WTC11 (cell line): ENCODE measurements around the gene COMTD1. TPM values are rescaled to one million over a fixed set of nuclear protein-coding genes. Genes with fewer than 3 reads are reported as not detected.

Experiments
- ATAC-seq: fragments of 200-7000 bp; cut with Tn5 transposase; 2 replicates; pipeline ENCODE4 v1.10.0; 2021; ENCODE audit warnings: mild to moderate bottlenecking, moderate library complexity
- CTCF ChIA-PET: fragments of 300-600 bp; sonication (Branson Sonifier 250); formaldehyde crosslinking; loops from one replicate; lab custom pipeline; 2021; ENCODE audit warnings: antibody characterized with exemption; lab: Charles Lee
- POLR2A ChIA-PET: fragments of 350-600 bp; sonication (Branson Sonifier 250); formaldehyde crosslinking; loops from one replicate; lab custom pipeline; 2021; ENCODE audit warnings: antibody characterized with exemption; lab: Charles Lee
- DNase-seq: peaks from one replicate; pipeline ENCODE4 v3.0.0; 2021; ENCODE audit warnings: low spot score
- H3K27ac Mint-ChIP-seq: 2 replicates; pipeline ENCODE4 v1.8.0; 2021; ENCODE audit warnings: mixed read lengths
- H3K27me3 Mint-ChIP-seq: 2 replicates; pipeline ENCODE4 v1.8.0; 2021; ENCODE audit warnings: low read depth, mild to moderate bottlenecking, moderate library complexity, mixed read lengths
- H3K36me3 Mint-ChIP-seq: 2 replicates; pipeline ENCODE4 v1.8.0; 2021; ENCODE audit warnings: mixed read lengths
- H3K4me1 Mint-ChIP-seq: 2 replicates; pipeline ENCODE4 v1.8.0; 2022; ENCODE audit warnings: mixed read lengths
- H3K4me3 Mint-ChIP-seq: 2 replicates; pipeline ENCODE4 v1.8.0; 2021; ENCODE audit warnings: mild to moderate bottlenecking, moderate library complexity, mixed read lengths
- H3K9me3 Mint-ChIP-seq: 2 replicates; pipeline ENCODE4 v1.8.0; 2021; ENCODE audit warnings: mixed read lengths
- CBFB ChIP-seq: sonication (generic); formaldehyde crosslinking; IDR thresholded peaks from 2 replicates; pipeline ENCODE4 v1.8.1; 2022; ENCODE audit warnings: mild to moderate bottlenecking, low read depth, missing genetic modification reagents
- EMX1 ChIP-seq: fragments of 250-450 bp; sonication (Bioruptor Pico); IDR thresholded peaks from 2 replicates; pipeline ENCODE4 v1.8.0; 2021; ENCODE audit warnings: mild to moderate bottlenecking
- GRHL2 ChIP-seq: fragments of 250-450 bp; sonication (Bioruptor Pico); IDR thresholded peaks from 2 replicates; pipeline ENCODE4 v1.8.0; 2022; ENCODE audit warnings: mild to moderate bottlenecking, moderate library complexity; ENCODE audit not compliant: insufficient replicate concordance, severe bottlenecking
- GTF2I ChIP-seq: fragments of 250-450 bp; sonication (Bioruptor Pico); conservative IDR thresholded peaks from 2 replicates; pipeline ENCODE4 v1.4.0; 2021; ENCODE audit warnings: mild to moderate bottlenecking
- HMGA2 ChIP-seq: fragments of 250-450 bp; sonication (Bioruptor Pico); IDR thresholded peaks from 2 replicates; pipeline ENCODE4 v1.4.0; 2021; ENCODE audit warnings: mild to moderate bottlenecking, moderate library complexity
- MLX ChIP-seq: sonication (generic); formaldehyde crosslinking; IDR thresholded peaks from 2 replicates; pipeline ENCODE4 v1.8.1; 2023; ENCODE audit warnings: mild to moderate bottlenecking, missing genetic modification reagents, moderate library complexity
- MXD4 ChIP-seq: fragments of 250-450 bp; sonication (Bioruptor Pico); IDR thresholded peaks from 2 replicates; pipeline ENCODE4 v1.8.0; 2021; ENCODE audit warnings: mild to moderate bottlenecking, moderate library complexity, borderline replicate concordance
- NFATC4 ChIP-seq: fragments of 250-450 bp; sonication (Bioruptor Pico); IDR thresholded peaks from 2 replicates; pipeline ENCODE4 v1.9.0; 2021; ENCODE audit warnings: mild to moderate bottlenecking
- NFYB ChIP-seq: sonication (generic); formaldehyde crosslinking; conservative IDR thresholded peaks from 2 replicates; pipeline ENCODE4 v1.8.0; 2022; ENCODE audit warnings: low read depth, missing genetic modification reagents
- NR2C2 ChIP-seq: sonication (generic); formaldehyde crosslinking; IDR thresholded peaks from 2 replicates; pipeline ENCODE4 v1.8.0; 2022; ENCODE audit warnings: mild to moderate bottlenecking, missing genetic modification reagents
- OVOL2 ChIP-seq: fragments of 250-450 bp; sonication (Bioruptor Pico); IDR thresholded peaks from 2 replicates; pipeline ENCODE4 v1.9.0; 2021; ENCODE audit warnings: mild to moderate bottlenecking, borderline replicate concordance
- RORB ChIP-seq: fragments of 250-450 bp; sonication (Bioruptor Pico); IDR thresholded peaks from 2 replicates; pipeline ENCODE4 v1.9.0; 2021; ENCODE audit warnings: mild to moderate bottlenecking
- TCF7 ChIP-seq: sonication (generic); formaldehyde crosslinking; IDR thresholded peaks from 2 replicates; pipeline ENCODE4 v1.8.0; 2022; ENCODE audit warnings: mild to moderate bottlenecking, low read depth, missing genetic modification reagents, moderate library complexity
- TEAD1 ChIP-seq: sonication (generic); formaldehyde crosslinking; IDR thresholded peaks from 2 replicates; pipeline ENCODE4 v1.8.0; 2022; ENCODE audit warnings: mild to moderate bottlenecking, missing genetic modification reagents
- TP53 ChIP-seq: sonication (generic); formaldehyde crosslinking; IDR thresholded peaks from 2 replicates; pipeline ENCODE4 v1.8.1; 2023; ENCODE audit warnings: mild to moderate bottlenecking, missing genetic modification reagents
- ZBTB21 ChIP-seq: sonication (generic); formaldehyde crosslinking; IDR thresholded peaks from 2 replicates; pipeline ENCODE4 v1.8.1; 2023; ENCODE audit warnings: mild to moderate bottlenecking, missing genetic modification reagents, borderline replicate concordance
- ZNF219 ChIP-seq: sonication (generic); formaldehyde crosslinking; IDR thresholded peaks from 2 replicates; pipeline ENCODE4 v1.8.0; 2023; ENCODE audit warnings: missing genetic modification reagents, mild to moderate bottlenecking, borderline replicate concordance
- ZNF263 ChIP-seq: sonication (generic); formaldehyde crosslinking; IDR thresholded peaks from 2 replicates; pipeline ENCODE4 v1.8.1; 2022; ENCODE audit warnings: low read depth, mild to moderate bottlenecking, moderate library complexity, missing genetic modification reagents
- ZNF423 ChIP-seq: fragments of 250-450 bp; sonication (Bioruptor Pico); IDR thresholded peaks from 2 replicates; pipeline ENCODE4 v2.1.2; 2022; ENCODE audit warnings: mild to moderate bottlenecking, moderate library complexity
- total RNA-seq: library from RNA; stranded (reverse); gene quantifications from 3 replicates; pipeline ENCODE4 v1.2.3, GENCODE V29; 2021
- TF ChIP-seq, protein P1 (sequence below): sonication (generic); formaldehyde crosslinking; IDR thresholded peaks from 2 replicates; pipeline ENCODE4 v1.8.0; 2023; ENCODE audit warnings: missing genetic modification reagents, mild to moderate bottlenecking, borderline replicate concordance
- TF ChIP-seq, protein P2 (sequence below): fragments of 250-450 bp; sonication (Bioruptor Pico); IDR thresholded peaks from 2 replicates; pipeline ENCODE4 v2.1.2; 2022; ENCODE audit warnings: mild to moderate bottlenecking, moderate library complexity
- TF ChIP-seq, protein P3 (sequence below): sonication (generic); formaldehyde crosslinking; IDR thresholded peaks from 2 replicates; pipeline ENCODE4 v1.8.1; 2022; ENCODE audit warnings: mild to moderate bottlenecking, moderate library complexity, missing genetic modification reagents

The COMTD1 gene
- total RNA-seq, 1 experiment from 2014 or later: 47.8 TPM

DNA sequence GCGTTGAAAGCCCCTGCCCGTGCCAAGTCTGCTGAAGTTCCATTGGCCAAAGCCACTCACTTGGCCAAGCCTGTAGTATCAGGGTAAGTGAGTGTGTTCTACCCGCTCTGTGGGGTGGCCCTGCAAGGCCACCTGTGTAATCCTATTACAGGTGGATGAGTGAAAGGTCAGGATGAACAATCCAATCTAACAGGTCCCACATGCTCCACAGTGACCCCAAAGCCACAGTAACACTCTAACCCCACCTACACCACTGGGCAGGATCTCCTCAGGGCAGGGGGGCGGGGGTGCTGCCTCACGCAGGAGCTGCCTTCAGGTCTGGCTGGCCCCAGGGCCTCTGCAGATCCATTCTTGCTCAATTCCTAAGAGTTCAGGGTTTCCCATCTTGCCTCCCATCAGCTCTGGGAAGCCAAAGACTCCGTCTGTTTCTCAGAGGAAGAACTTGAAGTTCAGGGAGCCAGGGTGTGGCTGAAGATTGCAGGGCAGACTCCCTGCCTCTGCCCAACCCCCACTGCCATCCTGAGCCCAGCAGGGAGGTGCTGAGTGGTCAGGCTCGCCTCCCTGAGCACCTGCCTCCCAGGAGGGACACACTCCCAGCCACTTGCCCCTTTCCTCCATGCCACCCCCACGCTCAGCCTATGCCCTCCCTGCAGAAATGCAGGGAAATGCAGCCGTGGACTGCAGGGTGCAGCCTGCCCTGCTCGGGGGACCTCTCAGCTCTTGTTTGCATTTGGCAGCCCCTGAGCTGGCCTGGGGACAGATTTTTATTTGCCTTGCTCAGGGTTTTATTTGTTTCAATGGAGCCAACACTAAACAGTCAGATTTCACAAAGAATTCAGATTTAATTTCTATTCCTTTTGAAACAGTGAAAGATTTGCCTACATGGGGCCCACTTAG, 9.8 kb upstream of the COMTD1 start:
- no peak overlapping the region for H3K27ac Mint-ChIP-seq
- H3K4me1 Mint-ChIP-seq: peaks cover 14% of the 10 kb centered on the region
- no peaks in the 10 kb centered on the region for H3K9me3 Mint-ChIP-seq
- CTCF ChIA-PET: interaction anchor here (0.5 to 3.0 kb wide), 4 partner anchors 11 to 483 kb away, joined by 3 to 16 read pairs (median 4); partner anchors contain the start of gene COMTD1
- no peaks in the 10 kb centered on the region for H3K36me3 Mint-ChIP-seq
- POLR2A ChIA-PET: interaction anchor here (1.0 kb wide), 1 partner anchor 216 kb away, joined by 3 read pairs; no protein-coding TSS in a partner anchor
- no peak overlapping the region for H3K4me3 Mint-ChIP-seq
- no peaks in the 10 kb centered on the region for H3K27me3 Mint-ChIP-seq
- peak; percentile 31 for ATAC-seq
- no peak for DNase-seq
- TF ChIP-seq, protein P1, sequence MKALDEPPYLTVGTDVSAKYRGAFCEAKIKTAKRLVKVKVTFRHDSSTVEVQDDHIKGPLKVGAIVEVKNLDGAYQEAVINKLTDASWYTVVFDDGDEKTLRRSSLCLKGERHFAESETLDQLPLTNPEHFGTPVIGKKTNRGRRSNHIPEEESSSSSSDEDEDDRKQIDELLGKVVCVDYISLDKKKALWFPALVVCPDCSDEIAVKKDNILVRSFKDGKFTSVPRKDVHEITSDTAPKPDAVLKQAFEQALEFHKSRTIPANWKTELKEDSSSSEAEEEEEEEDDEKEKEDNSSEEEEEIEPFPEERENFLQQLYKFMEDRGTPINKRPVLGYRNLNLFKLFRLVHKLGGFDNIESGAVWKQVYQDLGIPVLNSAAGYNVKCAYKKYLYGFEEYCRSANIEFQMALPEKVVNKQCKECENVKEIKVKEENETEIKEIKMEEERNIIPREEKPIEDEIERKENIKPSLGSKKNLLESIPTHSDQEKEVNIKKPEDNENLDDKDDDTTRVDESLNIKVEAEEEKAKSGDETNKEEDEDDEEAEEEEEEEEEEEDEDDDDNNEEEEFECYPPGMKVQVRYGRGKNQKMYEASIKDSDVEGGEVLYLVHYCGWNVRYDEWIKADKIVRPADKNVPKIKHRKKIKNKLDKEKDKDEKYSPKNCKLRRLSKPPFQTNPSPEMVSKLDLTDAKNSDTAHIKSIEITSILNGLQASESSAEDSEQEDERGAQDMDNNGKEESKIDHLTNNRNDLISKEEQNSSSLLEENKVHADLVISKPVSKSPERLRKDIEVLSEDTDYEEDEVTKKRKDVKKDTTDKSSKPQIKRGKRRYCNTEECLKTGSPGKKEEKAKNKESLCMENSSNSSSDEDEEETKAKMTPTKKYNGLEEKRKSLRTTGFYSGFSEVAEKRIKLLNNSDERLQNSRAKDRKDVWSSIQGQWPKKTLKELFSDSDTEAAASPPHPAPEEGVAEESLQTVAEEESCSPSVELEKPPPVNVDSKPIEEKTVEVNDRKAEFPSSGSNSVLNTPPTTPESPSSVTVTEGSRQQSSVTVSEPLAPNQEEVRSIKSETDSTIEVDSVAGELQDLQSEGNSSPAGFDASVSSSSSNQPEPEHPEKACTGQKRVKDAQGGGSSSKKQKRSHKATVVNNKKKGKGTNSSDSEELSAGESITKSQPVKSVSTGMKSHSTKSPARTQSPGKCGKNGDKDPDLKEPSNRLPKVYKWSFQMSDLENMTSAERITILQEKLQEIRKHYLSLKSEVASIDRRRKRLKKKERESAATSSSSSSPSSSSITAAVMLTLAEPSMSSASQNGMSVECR: no peak
- 0 out of 2 replicates have a peak, but pooled peaks have one; percentile 14 for TF ChIP-seq ZNF423 (CRISPR knock-in tag)
- TF ChIP-seq ZNF263: no peak
- no peak for TF ChIP-seq RORB (CRISPR knock-in tag)
- no peak for TF ChIP-seq GRHL2 (CRISPR knock-in tag)
- TF ChIP-seq, all 79 proteins: peak for 1

DNA sequence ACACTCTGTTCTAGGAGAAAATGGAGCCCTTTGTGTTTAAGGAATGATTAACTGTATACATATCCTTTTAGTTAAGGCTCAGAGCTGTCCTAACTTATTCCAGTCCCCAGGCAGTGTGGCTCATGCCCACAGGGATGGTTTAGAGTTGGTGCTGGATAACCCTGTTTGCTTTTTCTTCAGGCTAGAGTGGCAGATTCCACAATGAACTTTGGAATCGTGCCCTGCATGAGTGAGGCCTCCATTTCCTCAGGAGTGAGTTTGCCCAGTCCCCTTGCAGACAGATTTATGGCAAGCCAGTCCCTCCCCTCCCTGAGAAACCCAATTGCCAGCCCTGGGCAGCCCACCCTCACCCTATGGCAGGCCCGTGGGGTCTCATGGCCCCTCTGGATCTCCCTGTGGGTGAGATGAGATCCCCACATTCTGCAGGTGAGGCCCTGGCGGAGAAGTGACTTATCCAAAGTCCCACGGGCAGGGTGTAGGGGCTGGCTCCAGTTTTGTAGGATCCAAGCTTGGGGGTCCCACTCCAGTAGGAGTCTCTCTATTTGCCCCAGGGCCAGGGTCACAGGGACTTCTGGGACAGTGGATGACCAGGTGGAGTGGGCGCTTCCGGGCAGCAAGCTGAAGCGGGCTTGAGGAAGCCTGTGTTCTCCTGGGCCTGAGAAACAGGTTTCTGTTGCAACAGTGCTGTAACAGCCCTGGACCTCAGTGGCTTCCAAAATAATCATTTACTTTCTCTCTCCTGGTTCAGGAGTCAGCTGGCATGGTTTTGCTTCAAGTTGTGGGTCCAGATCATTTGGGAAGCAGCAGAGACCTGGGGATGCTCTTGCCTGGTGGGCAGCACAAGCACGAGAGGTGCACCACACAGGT, 9.0 kb upstream of the COMTD1 start:
- peaks cover 14% of the 10 kb centered on the region for H3K4me1 Mint-ChIP-seq
- POLR2A ChIA-PET: interaction anchor here (1.0 kb wide), 1 partner anchor 215 kb away, joined by 3 read pairs; no protein-coding TSS in a partner anchor
- no peaks in the 10 kb centered on the region for H3K27me3 Mint-ChIP-seq
- DNase-seq (no peak), ATAC-seq (no peak)
- CTCF ChIA-PET: interaction anchor here (0.5 to 3.0 kb wide), 3 partner anchors 10 to 482 kb away, joined by 3 to 16 read pairs (median 3); partner anchors contain the start of gene COMTD1
- H3K27ac Mint-ChIP-seq: no peak overlapping the region
- TF ChIP-seq GTF2I (no peak), NFYB (no peak), NR2C2 (CRISPR knock-in tag) (no peak), TP53 (no peak), TCF7 (CRISPR knock-in tag) (no peak), NFATC4 (no peak), HMGA2 (CRISPR knock-in tag) (no peak)
- TF ChIP-seq, protein P2, sequence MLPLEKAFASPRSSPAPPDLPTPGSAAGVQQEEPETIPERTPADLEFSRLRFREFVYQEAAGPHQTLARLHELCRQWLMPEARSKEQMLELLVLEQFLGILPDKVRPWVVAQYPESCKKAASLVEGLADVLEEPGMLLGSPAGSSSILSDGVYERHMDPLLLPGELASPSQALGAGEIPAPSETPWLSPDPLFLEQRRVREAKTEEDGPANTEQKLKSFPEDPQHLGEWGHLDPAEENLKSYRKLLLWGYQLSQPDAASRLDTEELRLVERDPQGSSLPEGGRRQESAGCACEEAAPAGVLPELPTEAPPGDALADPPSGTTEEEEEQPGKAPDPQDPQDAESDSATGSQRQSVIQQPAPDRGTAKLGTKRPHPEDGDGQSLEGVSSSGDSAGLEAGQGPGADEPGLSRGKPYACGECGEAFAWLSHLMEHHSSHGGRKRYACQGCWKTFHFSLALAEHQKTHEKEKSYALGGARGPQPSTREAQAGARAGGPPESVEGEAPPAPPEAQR: no peak
- H3K4me3 Mint-ChIP-seq: no peak overlapping the region
- no peaks in the 10 kb centered on the region for H3K9me3 Mint-ChIP-seq
- no peaks in the 10 kb centered on the region for H3K36me3 Mint-ChIP-seq

- DNase-seq (no peak), ATAC-seq (no peak)
- Mint-ChIP-seq H3K27me3 (no peaks in the 10 kb centered on the region), H3K9me3 (no peaks in the 10 kb centered on the region), H3K4me1 (peaks cover 14% of the 10 kb centered on the region), H3K36me3 (no peaks in the 10 kb centered on the region), H3K27ac (no peak overlapping the region), H3K4me3 (no peak overlapping the region)
- ChIA-PET POLR2A (no interaction called here), CTCF (no interaction called here)
- TF ChIP-seq ZNF219 (CRISPR knock-in tag) (no peak), MLX (CRISPR knock-in tag) (no peak), OVOL2 (CRISPR knock-in tag) (no peak), TEAD1 (CRISPR knock-in tag) (no peak), MXD4 (CRISPR knock-in tag) (no peak), ZBTB21 (CRISPR knock-in tag) (no peak), RORB (CRISPR knock-in tag) (no peak), CBFB (no peak), EMX1 (CRISPR knock-in tag) (no peak)
- TF ChIP-seq, protein P3, sequence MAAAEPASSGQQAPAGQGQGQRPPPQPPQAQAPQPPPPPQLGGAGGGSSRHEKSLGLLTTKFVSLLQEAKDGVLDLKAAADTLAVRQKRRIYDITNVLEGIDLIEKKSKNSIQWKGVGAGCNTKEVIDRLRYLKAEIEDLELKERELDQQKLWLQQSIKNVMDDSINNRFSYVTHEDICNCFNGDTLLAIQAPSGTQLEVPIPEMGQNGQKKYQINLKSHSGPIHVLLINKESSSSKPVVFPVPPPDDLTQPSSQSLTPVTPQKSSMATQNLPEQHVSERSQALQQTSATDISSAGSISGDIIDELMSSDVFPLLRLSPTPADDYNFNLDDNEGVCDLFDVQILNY (CRISPR knock-in tag): no peak
Observed at GRCh38 chr10:75243426-75243825, 7.7 kb upstream of the COMTD1 start.
